PC-3 (cell line): ENCODE results near the gene TRAK1. TPM values are rescaled to one million over a fixed set of nuclear protein-coding genes. Genes with fewer than 3 reads are reported as not detected.

Experiments used
- ATAC-seq: fragments of 200-7000 bp; cut with Tn5 transposase; 2 replicates; pipeline ENCODE4 v1.9.1; 2020; ENCODE audit warnings: mild to moderate bottlenecking, moderate library complexity
- BruUV-seq: library from RNA; stranded (reverse); fragments of 400-500 nt; replicated peaks from 2 replicates; lab custom pipeline; 2021; lab: Mats Ljungman, UMichigan
- CTCF ChIA-PET: fragments of 300-600 bp; sonication (Branson Sonifier 250); formaldehyde crosslinking; loops from one replicate; lab custom pipeline; 2022; ENCODE audit warnings: antibody characterized with exemption; lab: Charles Lee
- POLR2A ChIA-PET: fragments of 300-600 bp; sonication (Branson Sonifier 250); formaldehyde crosslinking; loops from one replicate; lab custom pipeline; 2022; ENCODE audit warnings: antibody characterized with exemption; ENCODE audit not compliant: unreplicated experiment; lab: Charles Lee
- DNase-seq: peaks from one replicate; pipeline ENCODE4 v3.0.0-alpha.2; 2015
- H2AFZ ChIP-seq: fragments of 300-600 bp; sonication (generic); 2 replicates; pipeline ENCODE4 v1.6.0; 2016; ENCODE audit warnings: antibody characterized with exemption, low read length
- H3F3A ChIP-seq: fragments of 300-600 bp; sonication (generic); one replicate; pipeline ENCODE4 v1.6.0; 2017; ENCODE audit warnings: antibody characterized with exemption, low read length, control low read depth, mild to moderate bottlenecking; ENCODE audit not compliant: unreplicated experiment
- H3K27ac ChIP-seq: fragments of 300-600 bp; sonication (generic); 2 replicates; pipeline ENCODE4 v1.5.1; 2016; ENCODE audit warnings: mild to moderate bottlenecking, low read length
- H3K27me3 ChIP-seq: fragments of 300-600 bp; sonication (generic); 2 replicates; pipeline ENCODE4 v1.6.1; 2016; ENCODE audit warnings: low read length, mixed read lengths
- H3K36me3 ChIP-seq: fragments of 300-600 bp; sonication (generic); 2 replicates; pipeline ENCODE4 v1.6.1; 2016; ENCODE audit warnings: low read depth, mixed run types, low read length, mixed read lengths
- H3K4me1 ChIP-seq: fragments of 300-600 bp; sonication (generic); 2 replicates; pipeline ENCODE4 v1.5.1; 2016; ENCODE audit warnings: low read length; ENCODE audit not compliant: insufficient read depth
- H3K4me2 ChIP-seq: fragments of 300-600 bp; sonication (generic); 2 replicates; pipeline ENCODE4 v1.6.0; 2016; ENCODE audit warnings: low read length
- H3K4me3 ChIP-seq: fragments of 300-600 bp; sonication (generic); 2 replicates; pipeline ENCODE4 v1.5.1; 2016; ENCODE audit warnings: mild to moderate bottlenecking, low read length, mixed read lengths
- H3K79me2 ChIP-seq: fragments of 300-600 bp; sonication (generic); 2 replicates; pipeline ENCODE4 v1.6.1; 2017; ENCODE audit warnings: low read length, mixed read lengths
- H3K9ac ChIP-seq: fragments of 300-600 bp; sonication (generic); 2 replicates; pipeline ENCODE4 v1.6.0; 2016; ENCODE audit warnings: mild to moderate bottlenecking, low read length
- H3K9me2 ChIP-seq: fragments of 300-600 bp; sonication (generic); replicated peaks from 2 replicates; pipeline ENCODE4 v1.6.1; 2016; ENCODE audit warnings: mixed run types, low read length, mixed read lengths
- H3K9me3 ChIP-seq: fragments of 300-600 bp; sonication (generic); 2 replicates; pipeline ENCODE4 v1.6.1; 2016; ENCODE audit warnings: low read length, mixed read lengths
- H4K20me1 ChIP-seq: fragments of 300-600 bp; sonication (generic); 2 replicates; pipeline ENCODE4 v1.6.1; 2016; ENCODE audit warnings: low read length, mixed read lengths
- EZH2 ChIP-seq: fragments of 300-600 bp; sonication (generic); IDR thresholded peaks from one replicate; pipeline ENCODE4 v1.6.1; 2017; ENCODE audit warnings: antibody characterized with exemption, mild to moderate bottlenecking, low read length; ENCODE audit not compliant: unreplicated experiment
- EZH2phosphoT487 ChIP-seq: fragments of 300-600 bp; sonication (generic); IDR thresholded peaks from 2 replicates; pipeline ENCODE4 v1.6.1; 2018; ENCODE audit warnings: mild to moderate bottlenecking, antibody characterized with exemption, low read length, borderline replicate concordance
- intact Hi-C: fragments of 100-400 bp; cut with micrococcal nuclease; formaldehyde crosslinking; loops from 2 replicates; pipeline ENCODE4 v1.9.0; 2023
- total RNA-seq: library from RNA; depleted of rRNA; stranded (reverse); fragments of >200 nt; gene quantifications from 2 replicates; pipeline ENCODE4 v1.2.3, GENCODE V29; 2014
- TF ChIP-seq, protein P1 (sequence below): fragments of 300-600 bp; sonication (generic); conservative IDR thresholded peaks from 2 replicates; pipeline ENCODE4 v1.5.1; 2017; ENCODE audit warnings: antibody characterized with exemption, low read depth, mild to moderate bottlenecking, low read length

The TRAK1 gene
- total RNA-seq, 1 experiment from 2014 or later, result 23.4 TPM

DNA sequence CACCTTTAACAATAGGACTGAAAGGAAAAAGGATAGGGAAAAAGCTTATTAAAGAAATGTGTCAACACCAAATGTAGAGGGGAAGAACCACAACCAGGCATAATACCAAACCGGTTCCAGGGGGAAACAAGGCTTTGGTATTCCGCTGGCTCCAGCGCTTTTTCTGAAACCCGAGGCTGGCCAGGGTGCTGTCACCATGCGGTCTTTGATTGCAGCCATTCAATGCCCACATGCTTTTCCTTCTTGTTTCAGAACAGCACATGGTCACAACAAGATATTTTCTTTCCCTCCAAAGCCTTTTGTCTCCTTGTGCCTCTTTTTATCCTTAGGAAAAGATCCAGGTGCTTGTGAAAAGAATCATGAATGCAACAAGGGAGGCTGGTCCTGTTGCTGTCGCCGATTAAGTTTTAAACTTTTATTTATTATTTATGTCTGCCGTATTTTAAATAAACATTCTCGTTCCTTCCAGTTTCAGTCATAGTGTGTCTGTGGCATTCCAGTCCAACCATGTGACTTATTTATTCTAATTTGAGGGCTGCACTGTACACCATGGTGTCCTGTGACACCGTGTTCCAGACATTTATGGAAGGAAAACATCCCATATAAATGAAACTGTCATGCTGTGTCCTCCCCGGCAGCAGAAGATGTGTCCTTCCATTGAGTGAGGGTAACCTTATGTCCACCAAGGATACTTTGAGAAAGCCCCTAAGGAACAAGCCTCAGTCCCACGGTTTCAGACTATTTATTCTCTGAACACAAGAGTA lies 133.7 kb downstream of the TRAK1 start:
- intact Hi-C loops, result no loop called here
- no peak for DNase-seq
- no peak for TF ChIP-seq EZH2phosphoT487
- TF ChIP-seq, protein P1, sequence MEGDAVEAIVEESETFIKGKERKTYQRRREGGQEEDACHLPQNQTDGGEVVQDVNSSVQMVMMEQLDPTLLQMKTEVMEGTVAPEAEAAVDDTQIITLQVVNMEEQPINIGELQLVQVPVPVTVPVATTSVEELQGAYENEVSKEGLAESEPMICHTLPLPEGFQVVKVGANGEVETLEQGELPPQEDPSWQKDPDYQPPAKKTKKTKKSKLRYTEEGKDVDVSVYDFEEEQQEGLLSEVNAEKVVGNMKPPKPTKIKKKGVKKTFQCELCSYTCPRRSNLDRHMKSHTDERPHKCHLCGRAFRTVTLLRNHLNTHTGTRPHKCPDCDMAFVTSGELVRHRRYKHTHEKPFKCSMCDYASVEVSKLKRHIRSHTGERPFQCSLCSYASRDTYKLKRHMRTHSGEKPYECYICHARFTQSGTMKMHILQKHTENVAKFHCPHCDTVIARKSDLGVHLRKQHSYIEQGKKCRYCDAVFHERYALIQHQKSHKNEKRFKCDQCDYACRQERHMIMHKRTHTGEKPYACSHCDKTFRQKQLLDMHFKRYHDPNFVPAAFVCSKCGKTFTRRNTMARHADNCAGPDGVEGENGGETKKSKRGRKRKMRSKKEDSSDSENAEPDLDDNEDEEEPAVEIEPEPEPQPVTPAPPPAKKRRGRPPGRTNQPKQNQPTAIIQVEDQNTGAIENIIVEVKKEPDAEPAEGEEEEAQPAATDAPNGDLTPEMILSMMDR, result no peak
- no peak for TF ChIP-seq EZH2
- ChIA-PET POLR2A (no interaction called here), CTCF (interaction anchor here (1.0 to 1.1 kb wide), 2 partner anchors 107 to 219 kb away, joined by 3 read pairs; no protein-coding TSS in a partner anchor)
- H4K20me1 ChIP-seq, result no peaks in the 10 kb centered on the region
- H3K27ac ChIP-seq, result no peak overlapping the region
- H3K9me3 ChIP-seq, result no peaks in the 10 kb centered on the region
- BruUV-seq, result TSS peak; percentile 30
- no peaks in the 10 kb centered on the region for H3K27me3 ChIP-seq
- H2AFZ ChIP-seq, result no peak overlapping the region
- H3K9ac ChIP-seq, result no peak overlapping the region
- H3K9me2 ChIP-seq, result no peaks in the 10 kb centered on the region
- no peak for ATAC-seq
- no peak overlapping the region for H3K4me2 ChIP-seq
- H3K36me3 ChIP-seq, result no peaks in the 10 kb centered on the region
- no peaks in the 10 kb centered on the region for H3K79me2 ChIP-seq
- 0 out of 2 replicates have a peak, but pooled peaks cover 5% of the 10 kb centered on the region for H3K4me1 ChIP-seq
- H3K4me3 ChIP-seq, result no peak overlapping the region
- H3F3A ChIP-seq, result no peaks in the 10 kb centered on the region

DNA sequence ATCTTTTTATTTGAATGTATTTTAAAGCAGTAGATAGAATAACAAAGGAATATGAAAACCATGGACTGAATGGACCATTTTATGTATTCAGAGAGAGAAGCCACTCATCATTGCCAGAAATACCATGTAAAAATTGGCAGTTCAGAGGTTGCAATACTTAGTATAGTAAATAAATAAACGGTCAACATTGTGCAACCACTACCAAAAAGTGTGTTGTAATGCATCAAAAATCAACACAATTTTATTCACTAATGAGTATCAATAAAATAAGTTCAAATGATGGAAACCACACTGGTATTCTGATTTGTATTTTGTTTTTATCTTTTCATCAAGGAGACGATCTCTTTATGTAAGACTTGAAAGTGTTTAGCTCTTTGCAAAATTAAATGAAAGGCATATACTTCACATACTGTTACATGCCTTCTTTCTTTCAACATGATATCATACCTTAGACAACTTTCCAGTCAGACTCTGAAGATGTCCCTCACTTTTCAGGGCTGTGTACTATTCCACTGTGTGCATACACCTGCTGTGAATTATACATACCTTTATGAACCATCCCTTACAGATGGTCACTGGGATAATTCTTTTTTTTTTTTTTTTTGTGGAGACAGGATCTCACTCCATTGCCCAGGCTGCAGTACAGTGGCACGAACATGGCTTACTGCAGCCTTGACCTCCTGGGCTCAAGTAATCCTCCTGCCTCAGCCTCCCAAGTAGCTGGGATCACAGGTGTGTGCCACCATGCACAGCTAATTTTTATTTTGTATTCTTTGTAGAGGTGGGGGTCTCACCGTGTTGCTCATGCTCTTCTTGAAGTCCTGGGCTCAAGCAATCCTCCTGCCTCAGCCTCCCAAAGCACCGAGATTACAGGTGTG lies 134.6 kb downstream of the TRAK1 start:
- ChIA-PET CTCF (interaction anchor here (1.0 kb wide), 1 partner anchor 108 kb away, joined by 3 read pairs; no protein-coding TSS in a partner anchor), POLR2A (no interaction called here)
- Histone ChIP-seq H4K20me1 (no peaks in the 10 kb centered on the region), H3K27me3 (no peaks in the 10 kb centered on the region), H3K36me3 (no peaks in the 10 kb centered on the region), H3K9me3 (no peaks in the 10 kb centered on the region), H3K9ac (no peak overlapping the region), H2AFZ (no peak overlapping the region), H3F3A (no peaks in the 10 kb centered on the region), H3K79me2 (no peaks in the 10 kb centered on the region), H3K27ac (no peak overlapping the region), H3K9me2 (no peaks in the 10 kb centered on the region), H3K4me1 (0 out of 2 replicates have a peak, but pooled peaks cover 5% of the 10 kb centered on the region), H3K4me2 (no peak overlapping the region), H3K4me3 (no peak overlapping the region)
- ATAC-seq, result no peak
- TF ChIP-seq, protein P1, result no peak
- no peak for TF ChIP-seq EZH2
- no peak for TF ChIP-seq EZH2phosphoT487
- no peak for DNase-seq
- intact Hi-C loops, result no loop called here
- no TSS peak for BruUV-seq
